HEK293T (cell line): ENCODE measurements around the gene SOBP.

Experiments used
- CTCF ChIA-PET: fragments of 350-600 bp; formaldehyde crosslinking; extraction: SDS; loops from one replicate; lab custom pipeline; 2021; ENCODE audit warnings: antibody characterized with exemption, inconsistent platforms; lab: Yijun Ruan, JAX
- POLR2A ChIA-PET: fragments of 350-600 bp; formaldehyde crosslinking; extraction: SDS; loops from one replicate; lab custom pipeline; 2020; ENCODE audit warnings: antibody characterized with exemption, inconsistent platforms; lab: Yijun Ruan, JAX
- DNase-seq: peaks from one replicate; pipeline ENCODE4 v3.0.0; 2012; ENCODE audit warnings: mixed read lengths; ENCODE audit errors: extremely low spot score
- ARNT ChIP-seq: fragments of 450-650 bp; IDR thresholded peaks from 2 replicates; pipeline ENCODE4 v1.6.1; 2017; ENCODE audit warnings: mild to moderate bottlenecking
- BHLHE40 ChIP-seq: fragments of 450-650 bp; IDR thresholded peaks from 2 replicates; pipeline ENCODE4 v1.6.1; 2016; ENCODE audit warnings: mild to moderate bottlenecking, moderate library complexity, borderline replicate concordance
- CTBP1 ChIP-seq: fragments of 450-650 bp; IDR thresholded peaks from 2 replicates; pipeline ENCODE4 v1.6.1; 2016; ENCODE audit warnings: borderline replicate concordance
- ELF4 ChIP-seq: fragments of 450-650 bp; IDR thresholded peaks from 2 replicates; pipeline ENCODE4 v1.6.1; 2017; ENCODE audit warnings: antibody characterized with exemption
- FOXA1 ChIP-seq: fragments of 450-650 bp; IDR thresholded peaks from 2 replicates; pipeline ENCODE4 v1.6.1; 2016; ENCODE audit warnings: mild to moderate bottlenecking
- FOXK2 ChIP-seq: fragments of 450-650 bp; IDR thresholded peaks from 2 replicates; pipeline ENCODE4 v1.6.1; 2016; ENCODE audit warnings: mild to moderate bottlenecking
- FOXM1 ChIP-seq: fragments of 450-650 bp; IDR thresholded peaks from 2 replicates; pipeline ENCODE4 v1.6.1; 2017; ENCODE audit warnings: mild to moderate bottlenecking, borderline replicate concordance
- HDGF ChIP-seq: fragments of 450-650 bp; IDR thresholded peaks from 2 replicates; pipeline ENCODE4 v1.6.1; 2017; ENCODE audit warnings: antibody characterized with exemption, borderline replicate concordance
- L3MBTL2 ChIP-seq: fragments of 450-650 bp; conservative IDR thresholded peaks from 2 replicates; pipeline ENCODE4 v1.6.1; 2016; ENCODE audit warnings: mild to moderate bottlenecking
- LEF1 ChIP-seq: fragments of 450-650 bp; IDR thresholded peaks from 2 replicates; pipeline ENCODE4 v1.6.1; 2017; ENCODE audit warnings: mild to moderate bottlenecking, borderline replicate concordance
- NFRKB ChIP-seq: fragments of 450-650 bp; IDR thresholded peaks from 2 replicates; pipeline ENCODE4 v1.6.1; 2016; ENCODE audit warnings: mild to moderate bottlenecking, moderate library complexity
- SP1 ChIP-seq: fragments of 450-650 bp; IDR thresholded peaks from 2 replicates; pipeline ENCODE4 v1.6.1; 2017
- SUZ12 ChIP-seq: fragments of 450-650 bp; IDR thresholded peaks from 2 replicates; pipeline ENCODE4 v1.6.1; 2016; ENCODE audit warnings: mild to moderate bottlenecking
- TARDBP ChIP-seq: fragments of 450-650 bp; IDR thresholded peaks from 2 replicates; pipeline ENCODE4 v1.6.1; 2016
- ZNF384 ChIP-seq: fragments of 450-650 bp; IDR thresholded peaks from 2 replicates; pipeline ENCODE4 v1.6.1; 2016
- TF ChIP-seq, protein P1 (sequence below): fragments of 450-650 bp; IDR thresholded peaks from 2 replicates; pipeline ENCODE4 v1.6.1; 2016

SOBP gene

DNA sequence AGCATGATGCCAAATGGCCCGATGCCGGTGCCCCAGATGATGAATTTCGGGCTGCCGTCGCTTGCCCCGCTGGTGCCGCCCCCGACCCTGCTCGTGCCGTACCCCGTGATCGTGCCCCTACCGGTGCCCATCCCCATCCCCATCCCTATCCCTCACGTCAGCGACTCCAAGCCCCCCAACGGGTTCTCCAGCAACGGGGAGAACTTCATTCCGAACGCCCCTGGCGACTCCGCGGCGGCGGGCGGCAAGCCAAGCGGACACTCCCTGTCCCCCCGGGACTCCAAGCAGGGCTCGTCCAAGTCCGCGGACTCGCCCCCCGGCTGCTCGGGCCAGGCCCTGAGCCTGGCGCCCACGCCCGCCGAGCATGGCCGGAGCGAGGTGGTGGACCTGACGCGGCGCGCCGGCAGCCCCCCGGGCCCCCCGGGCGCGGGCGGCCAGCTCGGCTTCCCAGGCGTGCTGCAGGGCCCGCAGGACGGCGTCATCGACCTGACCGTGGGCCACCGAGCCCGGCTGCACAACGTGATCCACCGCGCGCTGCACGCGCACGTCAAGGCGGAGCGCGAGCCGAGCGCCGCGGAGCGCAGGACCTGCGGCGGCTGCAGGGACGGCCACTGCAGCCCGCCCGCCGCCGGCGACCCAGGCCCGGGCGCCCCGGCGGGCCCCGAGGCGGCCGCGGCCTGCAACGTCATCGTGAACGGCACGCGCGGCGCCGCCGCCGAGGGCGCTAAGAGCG lies 144.6 kb downstream of the SOBP start:
- POLR2A ChIA-PET = no interaction called here
- CTCF ChIA-PET = no interaction called here
- TF ChIP-seq FOXM1 (no peak), TARDBP (no peak), ZNF384 (no peak), LEF1 (no peak), ARNT (no peak), FOXK2 (no peak), NFRKB (no peak), L3MBTL2 (no peak), SP1 (no peak)
- DNase-seq = no peak

DNA sequence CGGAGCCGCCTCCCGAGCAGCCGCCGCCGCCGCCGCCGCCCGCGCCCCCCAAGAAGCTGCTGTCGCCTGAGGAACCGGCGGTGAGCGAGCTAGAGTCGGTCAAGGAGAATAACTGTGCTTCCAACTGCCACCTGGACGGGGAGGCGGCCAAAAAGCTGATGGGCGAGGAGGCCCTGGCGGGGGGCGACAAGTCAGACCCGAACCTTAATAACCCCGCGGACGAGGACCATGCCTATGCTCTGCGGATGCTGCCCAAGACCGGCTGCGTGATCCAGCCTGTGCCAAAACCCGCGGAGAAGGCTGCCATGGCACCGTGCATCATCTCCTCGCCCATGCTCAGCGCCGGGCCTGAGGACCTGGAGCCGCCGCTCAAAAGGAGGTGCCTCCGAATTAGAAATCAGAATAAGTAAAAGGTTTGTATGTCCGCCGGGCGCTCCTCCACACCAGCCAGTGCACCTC lies 145.2 kb downstream of the SOBP start:
- POLR2A ChIA-PET = no interaction called here

DNA sequence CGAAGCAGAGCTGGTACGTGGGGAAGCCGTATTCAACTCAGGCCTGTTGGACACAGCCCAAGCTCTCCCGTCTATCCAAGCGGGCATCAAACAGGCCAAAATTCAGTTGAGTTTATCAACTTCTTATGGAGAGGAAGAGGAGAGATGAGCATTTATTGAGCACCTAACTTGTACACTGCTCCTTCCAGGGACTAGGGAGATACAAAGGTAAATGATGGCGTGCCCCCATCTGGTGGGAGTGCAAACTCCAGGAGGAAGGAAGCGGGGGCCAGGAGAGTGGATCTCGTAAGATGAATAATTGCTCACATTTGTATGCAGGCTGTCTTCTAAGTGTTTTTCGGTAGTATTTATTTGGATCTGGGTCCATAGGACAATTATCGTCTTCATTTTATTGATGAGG lies 146.6 kb downstream of the SOBP start:
- no peak for DNase-seq
- POLR2A ChIA-PET = no interaction called here
- no peak for TF ChIP-seq CTBP1
- TF ChIP-seq, protein P1, sequence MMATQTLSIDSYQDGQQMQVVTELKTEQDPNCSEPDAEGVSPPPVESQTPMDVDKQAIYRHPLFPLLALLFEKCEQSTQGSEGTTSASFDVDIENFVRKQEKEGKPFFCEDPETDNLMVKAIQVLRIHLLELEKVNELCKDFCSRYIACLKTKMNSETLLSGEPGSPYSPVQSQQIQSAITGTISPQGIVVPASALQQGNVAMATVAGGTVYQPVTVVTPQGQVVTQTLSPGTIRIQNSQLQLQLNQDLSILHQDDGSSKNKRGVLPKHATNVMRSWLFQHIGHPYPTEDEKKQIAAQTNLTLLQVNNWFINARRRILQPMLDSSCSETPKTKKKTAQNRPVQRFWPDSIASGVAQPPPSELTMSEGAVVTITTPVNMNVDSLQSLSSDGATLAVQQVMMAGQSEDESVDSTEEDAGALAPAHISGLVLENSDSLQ = no peak
- TF ChIP-seq TARDBP = no peak
- TF ChIP-seq ZNF384 = no peak
- no peak for TF ChIP-seq ARNT
- no peak for TF ChIP-seq SUZ12
- TF ChIP-seq LEF1 = no peak
- no peak for TF ChIP-seq FOXM1
- no peak for TF ChIP-seq FOXA1
- no peak for TF ChIP-seq L3MBTL2
- CTCF ChIA-PET = interaction anchor here (0.6 to 0.7 kb wide), 2 partner anchors 22 to 31 kb away, joined by 3 read pairs; no protein-coding TSS in a partner anchor

More for the DNA sequence above, 145.2 kb downstream of the SOBP start:
- CTCF ChIA-PET = interaction anchor here (0.6 kb wide), 1 partner anchor 494 kb away, joined by 3 read pairs; no protein-coding TSS in a partner anchor
- no peak for DNase-seq
- TF ChIP-seq ELF4 (no peak), ARNT (no peak), NFRKB (no peak), BHLHE40 (no peak), SP1 (no peak), SUZ12 (no peak), FOXK2 (no peak), FOXA1 (no peak), HDGF (no peak), CTBP1 (no peak), L3MBTL2 (no peak), FOXM1 (no peak), LEF1 (no peak), TARDBP (no peak), ZNF384 (no peak)
- TF ChIP-seq, protein P1 = no peak

DNA sequence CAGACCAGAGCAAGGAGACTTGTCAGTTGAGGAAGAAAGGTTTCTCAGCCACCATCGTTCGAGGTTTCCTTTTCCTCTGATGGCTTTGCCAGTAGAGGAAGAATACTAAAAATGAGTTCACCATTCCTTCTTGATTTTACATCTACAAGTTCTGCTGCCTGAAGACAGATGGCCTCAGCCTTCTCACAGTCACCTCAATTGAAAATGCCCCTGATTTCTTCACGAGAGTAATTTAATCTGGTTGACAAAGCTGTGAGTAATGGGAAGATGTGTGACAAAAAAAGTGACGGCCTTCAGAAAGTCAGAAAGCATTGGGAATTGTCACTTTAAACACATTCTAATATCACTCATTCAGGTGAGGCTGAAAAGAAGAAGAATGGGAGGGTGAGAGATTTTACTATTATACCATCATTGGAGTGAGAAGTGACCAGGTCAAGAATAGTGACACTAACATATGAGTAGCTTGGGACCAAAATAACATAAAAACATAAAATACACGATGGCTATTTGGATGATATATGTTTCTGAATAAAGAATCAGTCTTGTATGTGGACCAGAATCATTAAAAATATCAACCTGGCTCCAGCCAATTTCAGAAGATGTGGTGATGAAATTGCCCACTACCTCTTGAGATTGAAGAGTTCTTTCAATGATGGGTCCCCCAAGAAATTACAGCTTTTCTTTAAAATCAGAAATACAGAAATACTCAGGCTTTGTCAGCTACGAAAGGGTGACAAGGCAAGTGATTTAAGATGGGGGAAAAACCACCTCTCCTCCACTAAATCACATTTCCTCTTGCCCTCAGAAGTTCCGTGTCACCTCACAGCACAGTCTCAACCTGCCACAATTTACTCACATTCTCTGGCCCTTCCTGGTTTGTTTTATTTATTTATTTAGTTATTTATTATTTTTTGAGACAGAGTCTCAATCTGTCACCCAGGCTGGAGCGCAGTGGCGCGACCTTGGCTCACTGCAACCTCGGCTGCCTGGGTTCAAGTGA lies 147.7 kb downstream of the SOBP start:
- CTCF ChIA-PET = no interaction called here
- DNase-seq = no peak
- POLR2A ChIA-PET = no interaction called here
- TF ChIP-seq TARDBP (no peak), LEF1 (no peak), HDGF (no peak), ELF4 (no peak), CTBP1 (no peak), FOXA1 (no peak), FOXM1 (no peak), ARNT (no peak), L3MBTL2 (no peak)

DNA sequence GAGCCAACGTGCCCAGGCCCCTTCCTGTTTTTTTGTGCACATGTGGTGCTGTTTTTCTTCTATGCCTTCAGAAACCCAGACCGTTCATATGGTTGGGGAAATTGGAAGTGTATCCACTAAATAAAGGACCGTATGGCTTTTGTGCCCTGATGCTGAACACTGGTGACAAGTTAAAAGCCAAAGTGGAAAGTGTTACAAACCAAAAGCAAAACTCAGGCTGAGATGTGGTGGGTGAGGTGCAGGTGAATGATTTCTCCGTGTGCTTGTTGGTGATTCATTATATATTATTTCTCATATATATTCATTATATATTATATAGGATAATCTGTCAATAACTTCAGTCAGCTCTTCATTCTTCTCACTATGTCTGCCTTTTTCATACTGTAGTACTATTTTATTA lies 148.6 kb downstream of the SOBP start:
- DNase-seq = no peak
- TF ChIP-seq NFRKB = no peak
- no peak for TF ChIP-seq SUZ12
- TF ChIP-seq ARNT = no peak
- TF ChIP-seq L3MBTL2 = no peak
- TF ChIP-seq FOXK2 = no peak
- no peak for TF ChIP-seq ELF4
- no peak for TF ChIP-seq SP1
- TF ChIP-seq BHLHE40 = no peak
- TF ChIP-seq HDGF = no peak
- TF ChIP-seq CTBP1 = no peak
- TF ChIP-seq, protein P1 = no peak
- ChIA-PET POLR2A (no interaction called here), CTCF (no interaction called here)
